NCI-H2081 treated with DMSO at 0.1 percent for 48 hours (cell line): ENCODE data around the gene STXBP4.

Source experiments
- DNase-seq: peaks from one replicate; lab custom pipeline; 2025; lab: John Stamatoyannopoulos, UW

STXBP4 gene, protein sequence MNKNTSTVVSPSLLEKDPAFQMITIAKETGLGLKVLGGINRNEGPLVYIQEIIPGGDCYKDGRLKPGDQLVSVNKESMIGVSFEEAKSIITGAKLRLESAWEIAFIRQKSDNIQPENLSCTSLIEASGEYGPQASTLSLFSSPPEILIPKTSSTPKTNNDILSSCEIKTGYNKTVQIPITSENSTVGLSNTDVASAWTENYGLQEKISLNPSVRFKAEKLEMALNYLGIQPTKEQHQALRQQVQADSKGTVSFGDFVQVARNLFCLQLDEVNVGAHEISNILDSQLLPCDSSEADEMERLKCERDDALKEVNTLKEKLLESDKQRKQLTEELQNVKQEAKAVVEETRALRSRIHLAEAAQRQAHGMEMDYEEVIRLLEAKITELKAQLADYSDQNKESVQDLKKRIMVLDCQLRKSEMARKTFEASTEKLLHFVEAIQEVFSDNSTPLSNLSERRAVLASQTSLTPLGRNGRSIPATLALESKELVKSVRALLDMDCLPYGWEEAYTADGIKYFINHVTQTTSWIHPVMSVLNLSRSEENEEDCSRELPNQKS

DNA sequence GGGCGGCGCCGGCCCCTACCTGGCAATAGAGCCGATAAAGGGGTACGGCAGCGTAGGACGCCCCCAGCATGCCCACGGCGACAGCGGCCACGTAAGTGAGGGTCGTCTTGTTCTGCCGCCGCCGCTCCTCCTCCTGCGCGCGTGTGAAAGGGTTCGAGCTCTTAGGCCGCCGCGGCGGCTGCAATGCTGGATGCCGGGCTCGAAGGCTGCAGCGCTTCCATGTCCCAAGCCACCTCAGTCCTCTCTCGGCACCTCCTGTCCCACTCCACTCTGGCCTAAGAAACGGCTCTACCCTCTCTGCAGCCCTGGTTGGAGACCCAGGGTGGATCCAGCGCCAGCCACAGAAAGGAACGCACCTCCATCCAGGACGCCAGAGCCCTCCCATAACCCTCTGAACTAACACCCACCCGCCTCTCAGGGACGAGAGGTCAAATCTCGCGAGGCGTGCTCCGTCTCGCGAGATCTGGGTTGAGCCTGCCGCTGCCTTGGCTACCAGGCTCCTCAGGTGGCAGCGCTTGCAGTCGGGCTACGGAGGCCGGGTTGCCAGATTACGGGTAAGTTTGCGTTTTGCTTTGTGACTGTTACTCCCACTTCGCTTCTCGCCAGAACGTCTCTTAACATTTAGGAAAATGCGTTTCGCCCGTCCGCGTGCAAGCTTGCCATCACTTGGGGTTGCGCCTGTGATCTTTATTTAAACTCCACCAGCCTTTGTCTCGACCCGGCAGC, at the start of gene STXBP4, which contains the start of gene COX11:
Gene STXBP4 (plus strand): TSS at position 504 of the 726 bp plus-strand sequence. CDS start 17,455 bp downstream, outside the sequence.
Gene COX11 (minus strand): TSS at position 393 of the 726 bp plus-strand sequence. CDS start 8 bp downstream, at position 385.
- peak; percentile 92 for DNase-seq

DNA sequence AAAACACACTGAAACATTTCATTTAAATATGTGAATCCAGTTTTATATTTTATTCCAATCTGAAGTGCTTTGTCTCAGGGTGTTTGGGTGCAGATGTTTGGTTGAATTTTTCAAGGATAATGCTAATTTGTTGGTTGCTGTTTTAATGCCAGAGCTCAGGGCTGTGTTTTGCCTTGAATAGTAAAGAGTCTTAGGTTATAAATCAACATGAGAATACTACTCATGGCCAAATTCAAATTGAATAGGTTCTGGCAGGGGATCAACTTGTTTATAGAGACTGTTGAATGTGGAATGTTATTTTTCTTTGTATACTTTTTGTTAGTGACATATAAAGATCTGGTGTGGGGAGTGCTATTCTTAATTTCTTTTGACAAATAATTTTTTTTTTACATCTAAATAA, 49.1 kb upstream of the STXBP4 start:
- no peak for DNase-seq

DNA sequence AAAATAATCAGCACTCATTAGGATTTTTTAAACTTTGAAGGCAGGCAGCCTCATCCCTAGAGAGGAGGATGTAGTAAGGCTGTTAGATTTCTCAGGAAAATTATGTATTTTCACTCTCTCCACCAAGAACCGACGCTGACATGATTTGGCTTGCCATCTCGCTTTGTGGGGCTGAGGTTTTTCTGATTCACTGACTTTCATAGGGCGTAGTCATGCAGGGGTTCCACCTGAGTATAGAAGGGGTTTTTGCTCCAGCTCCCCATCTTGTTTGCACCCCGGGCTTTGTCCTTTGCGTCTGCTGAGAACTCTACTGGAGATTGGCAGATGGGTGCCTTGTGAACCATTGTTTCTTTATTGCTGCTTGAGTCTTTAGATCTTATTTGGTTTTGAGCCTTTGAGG, 47.7 kb upstream of the STXBP4 start:
- no peak for DNase-seq

DNA sequence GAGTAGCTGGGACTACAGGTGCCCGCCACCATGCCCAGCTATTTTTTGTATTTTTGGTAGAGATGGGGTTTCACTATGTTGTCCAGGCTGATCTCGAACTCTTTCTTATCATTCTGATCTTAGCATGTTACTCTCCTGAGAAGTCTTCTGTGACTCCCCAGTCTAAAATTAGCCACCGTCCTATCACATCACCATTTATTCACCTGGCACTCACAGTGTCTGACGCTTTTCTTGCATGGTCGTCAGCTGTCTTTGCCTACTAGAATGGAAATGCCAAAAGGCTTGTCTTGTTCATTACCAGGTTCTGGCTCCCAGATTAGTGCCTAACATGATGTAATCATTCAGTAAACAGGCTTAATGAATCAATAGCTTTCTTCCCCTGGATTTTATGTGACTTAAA, 44.2 kb upstream of the STXBP4 start:
- DNase-seq = no peak

DNA sequence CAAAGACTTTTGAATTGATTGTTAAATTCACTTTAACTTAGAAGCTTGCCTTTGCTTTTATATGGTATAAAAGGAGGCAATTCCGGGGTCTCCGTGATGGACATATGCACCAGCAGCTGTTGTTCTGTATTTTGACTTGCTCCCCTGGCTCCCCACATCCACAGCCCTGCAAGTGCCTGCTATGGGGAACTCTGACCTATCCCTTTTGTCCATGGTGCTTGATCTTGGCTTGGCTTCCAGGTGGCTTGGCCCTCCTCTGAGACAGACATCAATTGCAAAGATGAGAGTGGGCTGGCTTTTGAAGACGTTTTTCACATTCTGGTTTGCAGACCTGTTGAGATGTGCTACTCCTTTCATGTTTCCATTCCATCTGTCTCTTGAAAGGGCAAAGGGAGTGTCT, 41.0 kb upstream of the STXBP4 start:
- no peak for DNase-seq

DNA sequence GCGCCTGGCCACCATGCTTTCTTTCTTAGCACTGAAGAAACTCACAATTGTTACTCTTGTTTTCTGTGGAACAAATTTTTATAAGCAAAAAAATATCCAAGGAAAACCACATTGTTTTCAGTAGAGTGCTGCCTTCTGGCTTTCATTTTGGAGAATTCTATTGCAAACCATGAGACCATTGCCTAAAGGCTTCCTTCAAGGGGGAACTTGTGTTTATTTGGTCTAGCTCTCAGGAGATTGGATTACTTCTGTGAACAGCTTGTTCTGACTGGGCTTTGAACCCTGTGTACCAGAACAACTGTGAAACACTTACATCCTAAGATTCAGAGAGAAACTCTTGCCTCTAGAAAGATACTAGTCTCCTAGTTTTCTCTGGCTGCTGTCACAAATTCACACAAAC, 35.9 kb upstream of the STXBP4 start:
- DNase-seq = no peak

DNA sequence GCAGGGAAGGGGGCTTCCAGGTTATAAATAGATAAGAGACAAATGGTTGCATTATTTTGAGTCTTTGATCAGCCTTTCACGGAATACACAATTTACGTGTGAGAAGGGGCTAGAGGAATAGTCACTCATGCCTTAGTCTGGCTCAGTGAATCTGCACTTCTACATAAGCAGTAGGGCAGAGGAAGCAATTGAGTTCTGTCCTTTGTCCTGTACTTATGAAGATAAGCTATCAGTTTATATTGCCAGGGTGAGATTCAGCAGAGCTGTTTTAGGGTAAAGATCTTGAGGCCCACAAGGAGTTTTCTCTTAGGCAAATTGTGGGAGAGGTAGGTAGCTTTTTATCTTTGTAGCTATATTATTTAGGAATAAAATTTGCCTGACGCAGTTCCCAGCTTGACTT, 34.6 kb upstream of the STXBP4 start:
- no peak for DNase-seq

DNA sequence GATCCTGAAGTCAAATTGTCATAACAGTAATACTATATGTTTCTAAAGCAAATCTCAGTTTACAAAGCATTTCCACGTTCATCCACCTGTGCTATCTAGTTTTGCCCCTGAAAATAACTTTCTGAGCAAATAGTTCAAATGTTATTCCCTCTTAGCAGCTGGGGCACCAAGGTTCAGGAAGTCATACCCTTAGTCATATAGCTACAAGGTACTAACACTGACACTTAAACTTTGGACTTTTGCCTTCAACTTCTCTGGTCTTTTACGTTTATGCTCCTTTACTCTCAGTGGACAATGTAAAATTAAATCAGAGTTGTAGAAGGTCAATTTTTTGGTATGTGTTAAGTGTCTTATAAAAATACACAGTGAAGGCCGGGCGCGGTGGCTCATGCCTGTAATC, 33.1 kb upstream of the STXBP4 start:
- no peak for DNase-seq

DNA sequence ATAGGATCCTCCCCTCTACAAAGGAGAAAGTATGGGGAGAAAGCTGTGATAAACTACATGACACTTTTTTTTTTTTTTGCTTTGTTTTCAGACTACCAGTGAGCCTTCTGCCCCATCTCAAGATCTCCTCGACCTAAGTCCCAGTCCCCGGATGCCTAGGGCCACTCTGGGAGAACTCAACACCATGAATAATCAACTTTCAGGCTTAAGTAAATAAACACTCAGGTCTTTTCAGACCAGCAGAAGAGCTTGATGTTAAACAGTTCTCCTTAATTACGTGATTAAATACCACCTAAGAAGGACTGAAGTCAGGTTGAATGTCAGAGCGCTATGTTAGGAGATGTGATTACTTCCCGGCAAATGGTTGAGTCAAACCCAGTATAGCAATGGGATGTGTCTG, 31.5 kb upstream of the STXBP4 start:
- no peak for DNase-seq

DNA sequence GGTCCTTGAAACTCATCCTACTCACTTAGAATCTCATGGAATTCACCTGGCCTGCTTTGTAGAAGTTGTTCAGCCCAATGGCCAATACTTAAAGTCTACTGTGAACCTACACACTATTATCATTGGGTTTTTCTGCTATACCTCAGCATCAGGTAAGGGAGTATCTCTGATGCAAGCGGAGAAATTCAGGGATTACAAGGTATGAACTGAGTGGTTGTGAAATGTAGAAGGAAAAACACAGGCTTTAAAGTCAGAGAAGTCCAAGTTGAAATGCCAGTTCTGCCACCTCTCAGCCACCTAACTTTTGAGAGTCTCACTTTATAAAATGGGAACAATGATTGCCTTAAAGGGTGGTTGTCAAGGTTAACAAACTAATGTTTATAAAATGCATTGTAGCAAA, 31.1 kb upstream of the STXBP4 start:
- DNase-seq = no peak

DNA sequence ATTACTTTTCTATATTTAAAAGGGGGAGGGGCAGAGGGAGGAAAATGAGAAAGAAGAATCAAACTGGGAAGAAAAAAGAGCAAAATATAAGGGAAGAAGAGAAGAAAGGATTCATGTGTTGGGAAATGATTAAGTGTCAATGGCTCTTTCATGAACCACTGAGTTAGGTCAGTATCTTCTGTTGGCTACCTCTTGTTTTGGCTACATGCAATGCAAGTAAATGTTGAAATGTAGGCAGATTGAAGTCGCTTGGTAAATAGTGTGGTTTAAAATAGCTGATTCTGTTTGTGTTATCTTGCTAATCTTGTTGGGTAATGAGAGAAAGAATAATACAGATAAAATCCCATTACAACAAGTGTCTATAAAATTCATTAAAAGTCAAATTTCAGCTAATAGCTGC, 27.3 kb upstream of the STXBP4 start:
- no peak for DNase-seq

DNA sequence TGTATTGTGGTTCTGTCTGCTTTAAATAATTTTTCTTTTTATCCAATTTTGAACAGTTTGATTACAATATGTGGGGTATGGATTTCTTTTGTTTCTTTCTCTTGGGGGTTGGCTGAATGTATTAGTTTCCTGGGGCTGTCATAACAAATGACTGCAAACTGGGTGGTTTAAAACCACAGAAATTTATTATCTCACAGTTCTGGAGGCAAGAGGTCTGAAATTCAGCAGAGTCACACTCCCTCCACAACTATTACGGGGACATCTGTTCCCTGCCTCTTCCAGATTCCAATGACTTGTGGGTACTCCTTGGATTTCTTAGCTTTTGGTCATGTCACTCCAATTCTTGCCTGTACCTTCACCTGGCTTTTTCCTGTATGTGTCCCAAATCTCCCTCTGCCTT, 23.8 kb upstream of the STXBP4 start:
- no peak for DNase-seq

DNA sequence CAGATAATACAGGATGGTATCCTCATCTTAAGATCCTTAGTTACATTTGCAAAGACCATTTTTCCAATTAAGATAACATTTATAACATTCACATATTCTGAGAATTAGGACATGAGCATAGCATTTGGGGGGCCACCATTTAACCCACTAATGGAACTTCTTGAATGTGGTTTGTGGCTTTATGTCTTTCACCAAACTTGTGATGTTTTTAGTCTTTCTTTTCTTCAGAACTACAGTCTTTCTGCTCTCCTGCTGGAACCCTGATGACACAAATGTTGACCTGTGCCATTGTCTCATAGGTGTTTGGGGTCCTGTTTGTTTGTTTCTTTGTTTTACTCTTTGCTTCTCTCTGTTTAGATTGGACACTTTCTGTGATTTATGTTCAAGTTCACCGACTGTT, 23.3 kb upstream of the STXBP4 start:
- DNase-seq = no peak

DNA sequence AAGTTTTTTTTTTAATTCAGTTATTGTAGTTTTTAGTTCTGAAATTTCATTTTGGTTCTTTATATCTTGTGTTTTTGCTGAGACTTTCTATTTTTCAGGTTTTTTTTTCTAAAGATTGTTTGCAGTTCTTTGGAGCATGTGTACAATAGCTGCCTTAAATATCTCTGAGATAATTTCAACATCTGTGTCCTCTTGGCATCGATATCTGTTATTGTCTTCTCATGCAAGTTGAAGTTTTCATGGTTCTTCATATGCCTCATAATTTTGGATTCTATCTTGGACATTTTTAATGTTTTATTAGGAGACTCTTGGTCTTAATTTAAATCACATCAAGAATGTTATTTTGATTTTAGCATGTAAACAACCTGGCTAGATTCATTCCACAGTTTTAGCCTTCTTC, 22.9 kb upstream of the STXBP4 start:
- DNase-seq = no peak

DNA sequence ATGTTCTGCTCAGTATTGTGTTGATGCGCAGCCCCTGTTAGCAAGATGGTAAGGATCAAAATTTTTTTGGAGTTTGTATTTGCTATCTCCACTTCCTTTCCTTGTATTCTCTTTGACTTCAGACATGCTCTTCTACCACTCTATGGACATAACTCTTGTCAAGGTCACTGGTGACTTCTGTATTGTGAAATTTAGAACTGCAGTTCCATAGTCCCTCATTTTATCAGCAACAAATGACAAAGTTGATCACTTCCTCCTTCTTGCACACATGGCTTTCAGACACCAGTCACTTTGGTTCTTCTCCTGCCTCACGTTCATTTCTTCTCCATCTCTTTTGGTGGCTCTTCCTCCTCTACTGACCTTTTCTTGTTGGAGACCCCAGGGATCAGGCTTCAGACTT, 21.2 kb upstream of the STXBP4 start:
- DNase-seq = no peak

DNA sequence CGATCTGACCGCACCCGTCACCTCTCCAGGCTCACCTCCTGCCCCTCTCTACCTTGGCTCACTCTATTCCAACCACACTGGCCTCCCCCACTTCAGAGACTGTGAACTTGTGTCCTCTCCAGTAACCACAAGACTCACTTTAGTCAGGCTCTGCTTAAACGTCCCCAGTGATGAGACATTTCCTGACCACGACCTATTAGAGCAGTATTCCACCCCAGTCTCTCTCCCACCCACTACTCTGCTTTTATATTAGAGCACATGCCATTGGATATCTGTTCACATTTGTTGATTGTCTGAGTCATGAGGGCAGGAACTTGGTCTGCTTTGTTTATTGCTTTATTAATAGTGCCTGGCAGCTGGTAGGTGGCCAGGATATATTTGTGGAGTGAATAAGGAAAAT, 20.2 kb upstream of the STXBP4 start:
- DNase-seq = no peak

DNA sequence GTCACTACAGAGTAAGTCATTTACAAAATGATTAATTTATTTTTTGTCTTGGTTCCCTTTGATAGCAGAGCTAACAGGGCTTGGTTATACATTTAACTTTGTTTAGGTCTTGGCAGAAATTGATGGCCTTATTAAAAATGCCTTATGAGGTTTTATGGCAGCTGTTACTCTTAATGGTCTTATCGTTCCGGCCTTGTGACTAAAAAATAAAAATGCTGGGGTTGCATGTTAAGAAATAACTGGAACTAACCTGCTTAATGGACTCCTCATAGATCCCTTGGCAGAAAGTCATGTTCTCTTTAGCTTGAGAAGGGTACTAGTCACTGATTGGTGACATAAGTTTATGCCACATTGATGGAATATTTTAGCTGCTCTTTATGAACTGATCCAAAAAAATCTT, 18.4 kb upstream of the STXBP4 start:
- DNase-seq = no peak

DNA sequence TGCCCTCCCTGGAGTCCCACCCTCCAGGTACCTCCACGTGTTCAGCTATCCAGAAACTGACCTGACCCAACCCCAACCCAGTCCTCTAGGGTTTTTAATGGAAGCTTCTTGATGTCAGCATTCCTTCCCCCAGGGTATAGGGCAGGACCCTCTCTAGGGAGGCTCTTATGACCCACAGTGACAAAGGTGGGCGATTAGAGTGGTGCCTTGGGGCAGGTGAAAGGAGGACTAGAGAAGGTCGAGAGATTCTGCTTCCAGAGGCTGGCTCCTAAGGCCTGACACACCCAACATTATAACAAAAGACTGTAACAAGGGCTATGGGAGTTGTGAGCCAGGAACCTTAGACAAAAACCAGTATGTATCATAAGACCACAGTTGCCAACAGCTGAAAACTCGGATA, 17.3 kb upstream of the STXBP4 start:
- no peak for DNase-seq

DNA sequence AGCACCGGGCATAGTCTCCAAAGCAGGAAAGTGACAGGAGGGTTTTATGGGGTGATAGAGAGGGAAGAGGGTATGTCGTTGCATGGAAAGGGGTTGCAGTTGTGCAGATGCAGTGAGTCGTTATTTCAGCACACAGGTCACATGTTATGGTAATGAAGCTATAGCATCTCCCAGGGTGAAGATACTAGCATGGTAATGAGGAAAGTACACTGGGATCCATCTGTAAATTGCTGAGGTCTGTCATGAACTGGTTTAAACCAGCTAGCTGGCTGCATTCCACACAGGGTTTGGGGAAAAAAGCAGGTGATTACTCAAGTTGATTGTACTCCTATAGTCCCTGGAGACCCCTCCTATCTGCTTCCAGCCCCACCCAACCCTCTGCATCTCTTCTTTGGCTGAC, 11.8 kb upstream of the STXBP4 start:
- no peak for DNase-seq

DNA sequence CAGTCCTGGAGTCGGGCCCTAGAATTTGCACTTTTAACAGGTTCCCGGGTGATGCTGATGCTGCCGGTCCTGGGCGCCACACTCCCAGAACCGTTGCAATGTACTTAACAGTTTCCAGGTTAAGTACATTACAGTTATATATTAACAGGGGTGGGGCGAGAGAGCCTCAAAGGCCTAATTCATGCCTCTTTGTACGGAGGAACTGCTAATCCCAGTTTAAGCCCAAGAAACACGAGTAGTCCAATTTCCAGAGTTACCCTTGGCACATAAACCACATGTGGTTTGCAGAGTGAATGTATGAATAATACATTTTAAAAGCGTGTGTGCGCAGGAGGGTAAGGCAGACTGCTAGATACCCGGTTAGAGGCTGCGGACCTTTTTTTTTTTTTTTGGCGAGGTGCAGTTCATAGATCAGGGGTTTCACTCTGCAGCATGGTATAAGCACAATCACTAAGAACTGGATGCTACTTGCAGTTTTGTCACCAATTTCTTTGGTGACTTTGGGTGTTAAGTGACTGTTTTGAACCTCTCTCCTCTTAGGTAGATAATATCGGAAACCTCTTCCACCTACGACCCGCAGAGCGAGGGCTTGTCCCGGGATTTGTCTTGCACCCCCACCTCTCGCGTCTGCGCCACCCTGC, 824 bp upstream of the STXBP4 start:
- DNase-seq = no peak

DNA sequence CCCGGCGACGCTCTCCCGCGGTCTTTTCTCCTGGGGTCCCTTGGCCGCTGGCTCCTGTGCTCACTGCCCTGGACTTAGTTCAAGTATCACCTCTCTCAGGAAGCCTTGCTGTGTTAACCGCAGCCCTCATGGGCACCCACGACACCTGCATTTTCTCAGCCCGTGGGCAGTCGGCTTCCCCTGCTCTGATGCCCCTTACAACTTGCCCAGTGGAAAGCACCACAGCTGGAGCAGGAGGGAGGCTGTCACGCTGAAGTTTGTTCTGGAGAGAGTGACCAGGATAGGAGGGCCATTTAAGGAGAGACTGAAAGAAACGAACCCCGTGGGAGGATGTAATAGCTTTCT, 395 bp downstream of the STXBP4 start:
- DNase-seq = no peak

DNA sequence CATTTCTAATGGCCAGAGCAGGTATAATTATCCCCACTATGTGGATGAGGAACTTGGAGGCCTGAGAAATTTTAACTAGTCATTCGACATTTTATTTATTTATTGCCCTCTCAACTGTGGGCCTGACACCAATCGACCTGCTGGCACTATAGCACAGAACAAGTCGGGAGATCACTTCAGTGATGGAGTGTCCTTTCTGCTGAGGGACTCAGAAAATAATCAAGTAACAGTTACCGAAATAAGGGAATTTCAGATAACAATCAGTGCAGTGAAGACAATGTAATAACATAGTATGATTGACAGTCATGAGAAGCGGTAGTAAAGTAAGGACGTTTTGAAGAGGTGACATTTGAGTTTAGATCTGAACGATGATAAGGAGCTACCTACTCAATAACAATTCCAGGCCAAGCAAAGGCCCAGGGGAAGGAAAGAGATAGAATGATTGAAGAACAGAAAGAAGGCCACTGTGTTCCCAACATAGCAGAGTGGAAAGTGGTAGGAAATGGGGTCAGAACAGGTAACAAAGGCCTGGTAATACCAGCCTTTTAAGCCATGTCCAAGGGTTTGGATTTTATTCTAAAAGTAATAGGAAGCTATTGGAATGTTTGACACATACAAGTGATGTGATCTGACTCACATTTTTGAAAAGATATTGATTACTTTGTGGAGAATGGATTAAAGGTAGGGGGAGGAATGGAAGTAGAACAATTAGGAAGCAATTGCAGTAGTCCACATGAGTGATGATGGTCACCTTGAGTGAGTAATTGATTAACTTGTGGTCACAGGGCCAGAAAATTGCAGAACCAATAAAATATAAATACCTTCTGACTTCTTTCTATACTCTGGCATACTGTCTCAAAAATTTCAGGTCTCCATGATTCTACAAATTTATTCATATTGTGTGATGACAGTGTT, 1.4 kb downstream of the STXBP4 start:
- DNase-seq = no peak
